Measurements from ENCODE around the gene LRP6. TPM values are rescaled to one million over a fixed set of nuclear protein-coding genes. Genes with fewer than 3 reads are reported as not detected.

LRP6 gene
- total and polyA plus RNA-seq, 2 of the 8 experiments (the other 6 are each of a cell fraction or from before 2014, with no cell fraction given) = 53.6 to 73.2 TPM

- ChIA-PET POLR2A (ENCODE audit: partially characterized antibody) (no interaction called here), CTCF (ENCODE audit: partially characterized antibody) (no interaction called here)
- TF ChIP-seq E2F6 (IDR thresholded peaks at IDR 0.05) (no peak), CBX5 (IDR thresholded peaks at IDR 0.05; ENCODE audit: low read depth, low read length) (no peak), RAD21 (IDR thresholded peaks at IDR 0.05 in 1 of 2, conservative IDR thresholded peaks at IDR 0.05 in 1 of 2; ENCODE audit: low read depth in 2 of 2, low read length in 2 of 2) (no peak), POU5F1 (IDR thresholded peaks at IDR 0.05; ENCODE audit: low read depth, low read length) (no peak), POLR2AphosphoS5 (IDR thresholded peaks at IDR 0.05; ENCODE audit: low read depth, low read length) (no peak), HDAC6 (IDR thresholded peaks at IDR 0.05; ENCODE audit: low read depth, low read length) (no peak)
- Histone ChIP-seq H3K4ac (replicated peaks; ENCODE audit: insufficient read length, low read depth, low read length) (no peak overlapping the region), H2BK5ac (ENCODE audit: low read depth, low read length) (no peak overlapping the region), H3K23ac (ENCODE audit: insufficient read length) (no peak overlapping the region), H3K36me3 (ENCODE audit: control insufficient read depth in 2 of 4, insufficient read depth in 4 of 4, low read length in 3 of 4) (peaks cover 10 to 79% (median 42%) of the 10 kb centered on the region in 4 experiments), H2BK15ac (ENCODE audit: low read length) (no peak overlapping the region), H3K9me3 (ENCODE audit: insufficient read depth in 2 of 2, low read depth in 1 of 2, low read length in 1 of 2) (no peaks in the 10 kb centered on the region), H3K23me2 (ENCODE audit: low read depth, low read length) (no peaks in the 10 kb centered on the region), H4K5ac (ENCODE audit: insufficient read length, low read depth, low read length) (no peak overlapping the region), H3K79me1 (ENCODE audit: low read depth, low read length) (no peaks in the 10 kb centered on the region; the same call in 1 of the 2 replicates), H3K14ac (ENCODE audit: insufficient read length) (no peak overlapping the region), H4K8ac (ENCODE audit: extremely low read depth, insufficient read depth, low read length) (no peak overlapping the region), H2AK5ac (ENCODE audit: low read depth, low read length) (no peak overlapping the region), H3K4me1 (replicated peaks in 1 of 4; ENCODE audit: control insufficient read depth in 3 of 4, insufficient read depth in 4 of 4, low read length in 3 of 4) (no peaks in the 10 kb centered on the region), H3K79me2 (ENCODE audit: control insufficient read depth in 1 of 2, insufficient read depth in 2 of 2, low read length in 2 of 2) (no peaks in the 10 kb centered on the region), H3K4me3 (ENCODE audit: extremely low read depth in 1 of 4, insufficient read depth in 2 of 4, low read depth in 3 of 4, low read length in 4 of 4) (no peak overlapping the region), H4K91ac (replicated peaks; ENCODE audit: insufficient read length, low read length) (no peak overlapping the region), H3K4me2 (ENCODE audit: insufficient read depth in 1 of 2, low read depth in 2 of 2, low read length in 2 of 2) (no peak overlapping the region), H2BK20ac (ENCODE audit: low read length) (no peak overlapping the region), H3K18ac (ENCODE audit: extremely low read depth, low read length) (no peak overlapping the region), H4K20me1 (replicated peaks in 1 of 2; ENCODE audit: control insufficient read depth in 1 of 2, insufficient read depth in 2 of 2, low read length in 2 of 2) (no peaks in the 10 kb centered on the region), H2BK12ac (ENCODE audit: low read depth, low read length) (no peak overlapping the region), H3K27ac (ENCODE audit: low read depth, low read length) (no peak overlapping the region), H3K56ac (replicated peaks; ENCODE audit: insufficient read length, low read depth, low read length) (no peak overlapping the region), H3K9ac (replicated peaks in 1 of 4; ENCODE audit: extremely low read depth in 1 of 4, low read depth in 3 of 4, low read length in 3 of 4) (no peak overlapping the region), H2AFZ (ENCODE audit: low read length) (no peak overlapping the region), H3K27me3 (replicated peaks in 1 of 4; ENCODE audit: control insufficient read depth in 3 of 4, extremely low read depth in 1 of 4, insufficient read depth in 3 of 4, low read length in 3 of 4) (no peaks in the 10 kb centered on the region), H2BK120ac (replicated peaks; ENCODE audit: low read depth, low read length) (no peak overlapping the region)
- DNase-seq (ENCODE audit: low read depth in 1 of 2, low spot score in 2 of 2) = no peak
- WGBS, 2 experiments (ENCODE audit: extremely low coverage in 1 of 2, insufficient coverage in 1 of 2, insufficient read length in 1 of 2, insufficient replicate concordance in 2 of 2, low coverage in 1 of 2, low lambda C conversion rate in 2 of 2, missing lambda C conversion rate in 1 of 2) = 87% methylated on average over 3 of the region's 3 CpGs; no CpG with 5 or more reads in 1 of the 2 experiments
- no peak for FAIRE-seq
These were observed 143.7 kb downstream of the LRP6 start for GRCh38 chr12:12123036-12123604.

Measured in H1 (cell line).